PFSK-1 (cell line): ENCODE data around the gene HIVEP1.

Experiments used
- FOXP2 ChIP-seq: optimal IDR thresholded peaks from 2 replicates; pipeline ENCODE3; 2011; ENCODE audit warnings: borderline replicate concordance, control low read depth, inconsistent platforms; ENCODE audit not compliant: insufficient read depth; ENCODE audit errors: extremely low read length, extremely low read depth
- POLR2AphosphoS5 ChIP-seq: IDR thresholded peaks from 2 replicates; pipeline ENCODE4 v1.6.1; 2012; ENCODE audit warnings: low read depth, mild to moderate bottlenecking, control low read depth, low read length, moderate library complexity
- TAF1 ChIP-seq: IDR thresholded peaks from 2 replicates; pipeline ENCODE4 v1.6.1; 2012; ENCODE audit warnings: low read length, control low read depth, borderline replicate concordance; ENCODE audit not compliant: insufficient read depth
- TF ChIP-seq, protein P1 (sequence below), 2 experiments: IDR thresholded peaks; 2 replicates each; pipeline versions ENCODE4 v1.6.1 to v1.8.0; 2011 to 2012; ENCODE audit warnings: low read depth in 2 of 2, low read length in 2 of 2, control low read depth in 1 of 2, inconsistent platforms in 1 of 2, mild to moderate bottlenecking in 1 of 2, moderate library complexity in 1 of 2; ENCODE audit not compliant: insufficient read depth in 1 of 2

DNA sequence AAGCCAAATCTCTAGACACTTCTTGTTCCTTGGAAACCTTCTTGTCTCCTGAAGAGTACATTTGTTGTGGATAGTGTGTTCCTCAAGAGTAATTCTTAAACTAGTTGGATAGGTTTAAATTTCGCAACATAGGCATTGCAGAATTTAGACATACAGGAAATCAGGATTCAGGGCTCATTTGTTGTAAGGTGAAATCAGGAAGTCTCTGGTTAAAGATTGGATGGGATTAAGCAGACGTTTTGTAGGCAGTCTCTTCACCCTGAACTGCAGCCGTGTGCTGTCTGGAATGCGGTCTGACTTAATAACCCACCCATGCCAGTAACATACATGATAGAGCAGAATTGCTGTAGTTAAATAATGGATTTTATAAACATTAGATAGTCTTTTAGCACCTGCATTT, 21.7 kb downstream of the HIVEP1 start:
- TF ChIP-seq FOXP2 (no peak), POLR2AphosphoS5 (no peak), TAF1 (no peak)
- TF ChIP-seq, protein P1, sequence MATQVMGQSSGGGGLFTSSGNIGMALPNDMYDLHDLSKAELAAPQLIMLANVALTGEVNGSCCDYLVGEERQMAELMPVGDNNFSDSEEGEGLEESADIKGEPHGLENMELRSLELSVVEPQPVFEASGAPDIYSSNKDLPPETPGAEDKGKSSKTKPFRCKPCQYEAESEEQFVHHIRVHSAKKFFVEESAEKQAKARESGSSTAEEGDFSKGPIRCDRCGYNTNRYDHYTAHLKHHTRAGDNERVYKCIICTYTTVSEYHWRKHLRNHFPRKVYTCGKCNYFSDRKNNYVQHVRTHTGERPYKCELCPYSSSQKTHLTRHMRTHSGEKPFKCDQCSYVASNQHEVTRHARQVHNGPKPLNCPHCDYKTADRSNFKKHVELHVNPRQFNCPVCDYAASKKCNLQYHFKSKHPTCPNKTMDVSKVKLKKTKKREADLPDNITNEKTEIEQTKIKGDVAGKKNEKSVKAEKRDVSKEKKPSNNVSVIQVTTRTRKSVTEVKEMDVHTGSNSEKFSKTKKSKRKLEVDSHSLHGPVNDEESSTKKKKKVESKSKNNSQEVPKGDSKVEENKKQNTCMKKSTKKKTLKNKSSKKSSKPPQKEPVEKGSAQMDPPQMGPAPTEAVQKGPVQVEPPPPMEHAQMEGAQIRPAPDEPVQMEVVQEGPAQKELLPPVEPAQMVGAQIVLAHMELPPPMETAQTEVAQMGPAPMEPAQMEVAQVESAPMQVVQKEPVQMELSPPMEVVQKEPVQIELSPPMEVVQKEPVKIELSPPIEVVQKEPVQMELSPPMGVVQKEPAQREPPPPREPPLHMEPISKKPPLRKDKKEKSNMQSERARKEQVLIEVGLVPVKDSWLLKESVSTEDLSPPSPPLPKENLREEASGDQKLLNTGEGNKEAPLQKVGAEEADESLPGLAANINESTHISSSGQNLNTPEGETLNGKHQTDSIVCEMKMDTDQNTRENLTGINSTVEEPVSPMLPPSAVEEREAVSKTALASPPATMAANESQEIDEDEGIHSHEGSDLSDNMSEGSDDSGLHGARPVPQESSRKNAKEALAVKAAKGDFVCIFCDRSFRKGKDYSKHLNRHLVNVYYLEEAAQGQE (IDR thresholded peaks at IDR 0.05; ENCODE audit: insufficient read depth in 1 of 2, low read depth in 2 of 2, low read length in 2 of 2): no peak
